PC-3 (cell line): ENCODE data around the gene TAB3.

ENCODE experiments used
- EZH2 ChIP-seq: fragments of 300-600 bp; sonication (generic); IDR thresholded peaks from one replicate; pipeline ENCODE4 v1.6.1; 2017; ENCODE audit warnings: antibody characterized with exemption, mild to moderate bottlenecking, low read length; ENCODE audit not compliant: unreplicated experiment
- EZH2phosphoT487 ChIP-seq: fragments of 300-600 bp; sonication (generic); IDR thresholded peaks from 2 replicates; pipeline ENCODE4 v1.6.1; 2018; ENCODE audit warnings: mild to moderate bottlenecking, antibody characterized with exemption, low read length, borderline replicate concordance
- TF ChIP-seq, protein P1 (sequence below): fragments of 300-600 bp; sonication (generic); conservative IDR thresholded peaks from 2 replicates; pipeline ENCODE4 v1.5.1; 2017; ENCODE audit warnings: antibody characterized with exemption, low read depth, mild to moderate bottlenecking, low read length

DNA sequence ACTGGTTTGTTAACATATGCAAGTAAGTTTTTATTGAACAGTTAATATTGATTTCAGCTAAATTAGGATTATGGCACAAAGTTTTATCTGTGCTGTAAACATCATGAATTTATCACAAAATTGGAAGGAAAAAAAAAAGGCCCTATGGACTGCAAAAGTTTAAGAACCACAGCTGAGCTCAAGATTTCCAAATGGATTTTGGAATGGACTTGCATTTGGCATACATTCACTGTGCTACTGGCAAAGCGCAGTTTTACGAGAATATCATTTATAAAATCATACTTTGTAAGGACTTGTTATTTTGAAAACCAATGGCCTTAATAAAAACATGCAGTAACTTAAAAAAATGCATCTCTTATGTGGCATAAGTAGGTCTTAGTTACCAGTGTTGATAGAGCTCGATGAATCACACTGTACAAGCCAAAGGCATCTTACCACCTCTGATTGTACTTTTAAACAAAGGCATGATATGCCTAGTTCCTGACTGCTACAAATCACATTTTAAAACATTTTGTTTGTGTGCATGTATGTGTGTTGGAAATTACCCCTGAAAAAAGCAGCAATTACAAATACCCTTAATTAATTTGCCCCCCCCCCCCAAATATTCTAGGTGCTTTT is 58.6 kb downstream of the TAB3 start:
- TF ChIP-seq, protein P1, sequence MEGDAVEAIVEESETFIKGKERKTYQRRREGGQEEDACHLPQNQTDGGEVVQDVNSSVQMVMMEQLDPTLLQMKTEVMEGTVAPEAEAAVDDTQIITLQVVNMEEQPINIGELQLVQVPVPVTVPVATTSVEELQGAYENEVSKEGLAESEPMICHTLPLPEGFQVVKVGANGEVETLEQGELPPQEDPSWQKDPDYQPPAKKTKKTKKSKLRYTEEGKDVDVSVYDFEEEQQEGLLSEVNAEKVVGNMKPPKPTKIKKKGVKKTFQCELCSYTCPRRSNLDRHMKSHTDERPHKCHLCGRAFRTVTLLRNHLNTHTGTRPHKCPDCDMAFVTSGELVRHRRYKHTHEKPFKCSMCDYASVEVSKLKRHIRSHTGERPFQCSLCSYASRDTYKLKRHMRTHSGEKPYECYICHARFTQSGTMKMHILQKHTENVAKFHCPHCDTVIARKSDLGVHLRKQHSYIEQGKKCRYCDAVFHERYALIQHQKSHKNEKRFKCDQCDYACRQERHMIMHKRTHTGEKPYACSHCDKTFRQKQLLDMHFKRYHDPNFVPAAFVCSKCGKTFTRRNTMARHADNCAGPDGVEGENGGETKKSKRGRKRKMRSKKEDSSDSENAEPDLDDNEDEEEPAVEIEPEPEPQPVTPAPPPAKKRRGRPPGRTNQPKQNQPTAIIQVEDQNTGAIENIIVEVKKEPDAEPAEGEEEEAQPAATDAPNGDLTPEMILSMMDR: no peak
- no peak for TF ChIP-seq EZH2
- TF ChIP-seq EZH2phosphoT487: no peak
